ENCODE data around the gene TPST2. TPM values are rescaled to one million over a fixed set of nuclear protein-coding genes. Genes with fewer than 3 reads are reported as not detected.

TPST2 gene
- total RNA-seq, 1 experiment from 2014 or later, result 11.8 TPM

DNA sequence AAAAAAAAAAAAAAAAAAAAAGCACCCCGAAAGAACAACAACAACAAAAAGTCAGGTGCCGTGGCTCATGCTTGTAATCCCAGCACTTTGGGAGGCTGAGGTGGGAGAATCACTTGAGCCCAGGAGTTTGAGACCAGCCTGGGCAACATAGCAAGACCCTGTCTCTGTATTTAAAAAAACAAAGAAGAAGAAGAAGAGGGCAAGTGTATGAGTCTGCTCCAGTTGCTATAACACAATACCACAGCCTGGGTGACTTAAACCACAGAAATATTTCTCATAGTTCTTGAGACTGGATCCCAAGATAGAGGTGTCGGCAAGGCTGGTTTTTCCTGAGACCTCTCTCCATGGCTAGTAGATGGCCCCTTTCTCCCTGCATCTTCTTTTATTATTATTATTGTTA lies 44.3 kb upstream of the TPST2 start:
- Histone ChIP-seq H3K4me2 (ENCODE audit: low read length) (no peak overlapping the region), H3K27ac (ENCODE audit: low read depth, low read length) (no peak overlapping the region), H3K27me3 (ENCODE audit: insufficient read depth, low read length) (0 out of 2 replicates have a peak, but pooled peaks cover 4% of the 10 kb centered on the region), H3K9me3 (ENCODE audit: control insufficient read depth in 1 of 2, insufficient read depth in 1 of 2, low read depth in 1 of 2, low read length in 2 of 2) (no peaks in the 10 kb centered on the region), H4K20me1 (ENCODE audit: insufficient read depth) (no peaks in the 10 kb centered on the region), H3K9me2 (ENCODE audit: insufficient read depth) (no peaks in the 10 kb centered on the region), H3K79me2 (ENCODE audit: insufficient read depth, low read length) (no peaks in the 10 kb centered on the region), H3K4me1 (ENCODE audit: control insufficient read depth in 1 of 2, insufficient read depth in 2 of 2, low read length in 2 of 2) (no peaks in the 10 kb centered on the region), H3K4me3 (replicated peaks in 1 of 2; ENCODE audit: low read depth in 1 of 2, low read length in 2 of 2) (no peak overlapping the region), H3K36me3 (ENCODE audit: control insufficient read depth in 1 of 2, insufficient read depth in 2 of 2, low read length in 2 of 2) (no peaks in the 10 kb centered on the region), H2AFZ (ENCODE audit: low read depth, low read length, poor library complexity, severe bottlenecking) (no peak overlapping the region), H3K9ac (ENCODE audit: low read length) (no peak overlapping the region)
- ATAC-seq (no peak), DNase-seq (ENCODE audit: low read depth, low spot score) (no peak)
- intact Hi-C loops (cut with micrococcal nuclease), result no loop called here
- CTCF ChIA-PET, result no interaction called here
- no TSS peak for BruUV-seq (replicated peaks)
- no peak for TF ChIP-seq ELF1 (IDR thresholded peaks at IDR 0.05; ENCODE audit: borderline replicate concordance, low read depth)
- no peak for TF ChIP-seq EZH2phosphoT487 (IDR thresholded peaks at IDR 0.05; ENCODE audit: borderline replicate concordance)
- no peak for TF ChIP-seq CEBPB (IDR thresholded peaks at IDR 0.05; ENCODE audit: low read depth)
- no peak for TF ChIP-seq SRF (IDR thresholded peaks at IDR 0.05; ENCODE audit: low read depth)
- no peak for TF ChIP-seq EZH2 (IDR thresholded peaks at IDR 0.05)
- TF ChIP-seq SP1 (IDR thresholded peaks at IDR 0.05; ENCODE audit: low read depth), result no peak
- TF ChIP-seq ZFX (IDR thresholded peaks at IDR 0.05), result no peak
- TF ChIP-seq CBX3 (IDR thresholded peaks at IDR 0.05; ENCODE audit: low read depth), result no peak
- TF ChIP-seq RAD21 (IDR thresholded peaks at IDR 0.05; ENCODE audit: low read depth), result no peak
- no peak for TF ChIP-seq FOSL1 (IDR thresholded peaks at IDR 0.05; ENCODE audit: low read depth)
- no peak for TF ChIP-seq JUND (IDR thresholded peaks at IDR 0.05)
- TF ChIP-seq EGR1 (IDR thresholded peaks at IDR 0.05; ENCODE audit: low read depth), result no peak
- TF ChIP-seq, protein P1, sequence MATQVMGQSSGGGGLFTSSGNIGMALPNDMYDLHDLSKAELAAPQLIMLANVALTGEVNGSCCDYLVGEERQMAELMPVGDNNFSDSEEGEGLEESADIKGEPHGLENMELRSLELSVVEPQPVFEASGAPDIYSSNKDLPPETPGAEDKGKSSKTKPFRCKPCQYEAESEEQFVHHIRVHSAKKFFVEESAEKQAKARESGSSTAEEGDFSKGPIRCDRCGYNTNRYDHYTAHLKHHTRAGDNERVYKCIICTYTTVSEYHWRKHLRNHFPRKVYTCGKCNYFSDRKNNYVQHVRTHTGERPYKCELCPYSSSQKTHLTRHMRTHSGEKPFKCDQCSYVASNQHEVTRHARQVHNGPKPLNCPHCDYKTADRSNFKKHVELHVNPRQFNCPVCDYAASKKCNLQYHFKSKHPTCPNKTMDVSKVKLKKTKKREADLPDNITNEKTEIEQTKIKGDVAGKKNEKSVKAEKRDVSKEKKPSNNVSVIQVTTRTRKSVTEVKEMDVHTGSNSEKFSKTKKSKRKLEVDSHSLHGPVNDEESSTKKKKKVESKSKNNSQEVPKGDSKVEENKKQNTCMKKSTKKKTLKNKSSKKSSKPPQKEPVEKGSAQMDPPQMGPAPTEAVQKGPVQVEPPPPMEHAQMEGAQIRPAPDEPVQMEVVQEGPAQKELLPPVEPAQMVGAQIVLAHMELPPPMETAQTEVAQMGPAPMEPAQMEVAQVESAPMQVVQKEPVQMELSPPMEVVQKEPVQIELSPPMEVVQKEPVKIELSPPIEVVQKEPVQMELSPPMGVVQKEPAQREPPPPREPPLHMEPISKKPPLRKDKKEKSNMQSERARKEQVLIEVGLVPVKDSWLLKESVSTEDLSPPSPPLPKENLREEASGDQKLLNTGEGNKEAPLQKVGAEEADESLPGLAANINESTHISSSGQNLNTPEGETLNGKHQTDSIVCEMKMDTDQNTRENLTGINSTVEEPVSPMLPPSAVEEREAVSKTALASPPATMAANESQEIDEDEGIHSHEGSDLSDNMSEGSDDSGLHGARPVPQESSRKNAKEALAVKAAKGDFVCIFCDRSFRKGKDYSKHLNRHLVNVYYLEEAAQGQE (IDR thresholded peaks at IDR 0.05; ENCODE audit: low read depth), result no peak
- TF ChIP-seq ZNF274 (IDR thresholded peaks at IDR 0.05; ENCODE audit: low read depth, low read length), result no peak
- RAD21 ChIA-PET (ENCODE audit: low non-redundant PET in 1 of 2, low total read pairs in 2 of 2, uncharacterized antibody in 2 of 2, unreplicated experiment in 2 of 2), result no interaction called here
- POLR2A ChIA-PET, result no interaction called here

All from HCT116 (cell line).